ENCODE measurements around the gene ZCCHC3. TPM values are rescaled to one million over a fixed set of nuclear protein-coding genes. Genes with fewer than 3 reads are reported as not detected.

ZCCHC3 gene
- total and polyA plus RNA-seq, 2 experiments from 2014 or later = 4.1 to 14.8 TPM

- WGBS, 2 experiments (ENCODE audit: low coverage in 1 of 2, low lambda C conversion rate in 2 of 2, missing lambda C conversion rate in 2 of 2) = 42% methylated on average over 24 to 31 of the region's 31 CpGs
- Histone ChIP-seq H3K9me3 (ENCODE audit: low read depth) (no peaks in the 10 kb centered on the region), H2AFZ (0 out of 2 replicates have a peak overlapping the region, but pooled peaks have one; percentile 19), H3K9me2 (ENCODE audit: insufficient read depth) (no peaks in the 10 kb centered on the region), H4K20me1 (ENCODE audit: insufficient read depth) (no peaks in the 10 kb centered on the region), H3K27ac (peak overlapping the region; percentile 89), H3K36me3 (ENCODE audit: low read depth) (no peaks in the 10 kb centered on the region), H3K4me1 (ENCODE audit: insufficient read depth) (peaks cover 31% of the 10 kb centered on the region), H3F3A (ENCODE audit: insufficient read depth) (peaks cover 39% of the 10 kb centered on the region), H3K4me2 (ENCODE audit: unreplicated experiment) (peak overlapping the region; percentile 98), H3K9ac (peak overlapping the region; percentile 88), H3K79me2 (ENCODE audit: insufficient read depth) (peaks cover 19% of the 10 kb centered on the region), H3K4me3 (peak overlapping the region; percentile 84), H3K27me3 (replicated peaks; ENCODE audit: insufficient read depth) (no peaks in the 10 kb centered on the region)
- TF ChIP-seq EZH2 (IDR thresholded peaks at IDR 0.05; ENCODE audit: insufficient read depth, poor library complexity, severe bottlenecking) (no peak), EZH2phosphoT487 (IDR thresholded peaks at IDR 0.05; ENCODE audit: insufficient read depth, low read depth) (no peak)
- in situ Hi-C loops (cut with MboI) = no loop called here
- DNase-seq = peak; percentile 38
Measured at GRCh38 chr20:328027-328974, 30.9 kb downstream of the ZCCHC3 start.

- Histone ChIP-seq H3K4me3 (peak overlapping the region; percentile 84; the same call in 1 of the 2 replicates), H4K20me1 (ENCODE audit: insufficient read depth) (no peaks in the 10 kb centered on the region), H3K4me2 (ENCODE audit: unreplicated experiment) (peak overlapping the region; percentile 34), H3K79me2 (ENCODE audit: insufficient read depth) (peaks cover 19% of the 10 kb centered on the region), H3K27ac (peak overlapping the region; percentile 46), H2AFZ (no peak overlapping the region), H3K9ac (peak overlapping the region; percentile 88; the same call in 1 of the 2 replicates), H3K4me1 (ENCODE audit: insufficient read depth) (peaks cover 26% of the 10 kb centered on the region), H3K27me3 (replicated peaks; ENCODE audit: insufficient read depth) (no peaks in the 10 kb centered on the region), H3K9me2 (ENCODE audit: insufficient read depth) (no peaks in the 10 kb centered on the region), H3K9me3 (ENCODE audit: low read depth) (no peaks in the 10 kb centered on the region), H3K36me3 (ENCODE audit: low read depth) (no peaks in the 10 kb centered on the region), H3F3A (ENCODE audit: insufficient read depth) (peaks cover 34% of the 10 kb centered on the region)
- 48 to 51% methylated on average over 7 of the region's 7 CpGs for WGBS, 2 experiments (ENCODE audit: low coverage in 1 of 2, low lambda C conversion rate in 2 of 2, missing lambda C conversion rate in 2 of 2)
- peak; percentile 65 for DNase-seq
- in situ Hi-C loops (cut with MboI) = no loop called here
- TF ChIP-seq EZH2 (IDR thresholded peaks at IDR 0.05; ENCODE audit: insufficient read depth, poor library complexity, severe bottlenecking) = no peak
- TF ChIP-seq EZH2phosphoT487 (IDR thresholded peaks at IDR 0.05; ENCODE audit: insufficient read depth, low read depth) = no peak
Measured at GRCh38 chr20:328975-329695, 31.8 kb downstream of the ZCCHC3 start.

DNA sequence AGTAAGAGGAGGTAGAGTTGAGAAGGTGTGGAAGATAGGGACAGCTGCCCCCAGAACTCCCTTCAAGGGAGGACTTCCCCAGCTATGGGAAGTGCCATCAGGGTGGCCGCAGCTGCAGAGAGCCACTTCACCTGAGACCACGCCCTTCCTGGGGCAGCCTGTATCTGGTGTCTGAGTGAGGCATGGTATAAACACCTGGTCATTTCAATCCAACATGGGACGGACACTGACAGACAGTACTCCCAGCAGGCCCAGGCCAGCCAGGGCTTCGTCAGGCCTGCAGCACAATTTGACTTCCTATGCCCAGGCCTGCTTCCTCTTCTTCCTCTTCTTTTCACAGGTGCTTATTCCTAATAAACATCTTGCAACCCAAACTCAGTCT is 32.5 kb downstream of the ZCCHC3 start:
- in situ Hi-C loops (cut with MboI) = no loop called here
- no peaks in the 10 kb centered on the region for H3K9me2 ChIP-seq (ENCODE audit: insufficient read depth)
- no peak for DNase-seq
- H2AFZ ChIP-seq = no peak overlapping the region
- H3K9me3 ChIP-seq (ENCODE audit: low read depth) = no peaks in the 10 kb centered on the region
- H3K27me3 ChIP-seq (replicated peaks; ENCODE audit: insufficient read depth) = no peaks in the 10 kb centered on the region
- no peak overlapping the region for H3K4me2 ChIP-seq (ENCODE audit: unreplicated experiment)
- no peak overlapping the region for H3K4me3 ChIP-seq
- H3K79me2 ChIP-seq (ENCODE audit: insufficient read depth) = peaks cover 19% of the 10 kb centered on the region
- no peak for TF ChIP-seq EZH2phosphoT487 (IDR thresholded peaks at IDR 0.05; ENCODE audit: insufficient read depth, low read depth)
- no peak for TF ChIP-seq EZH2 (IDR thresholded peaks at IDR 0.05; ENCODE audit: insufficient read depth, poor library complexity, severe bottlenecking)
- WGBS, 2 experiments (ENCODE audit: low coverage in 1 of 2, low lambda C conversion rate in 2 of 2, missing lambda C conversion rate in 2 of 2) = 89 to 94% methylated on average over 3 to 4 of the region's 4 CpGs
- H3K4me1 ChIP-seq (ENCODE audit: insufficient read depth) = peaks cover 26% of the 10 kb centered on the region
- H3K36me3 ChIP-seq (ENCODE audit: low read depth) = no peaks in the 10 kb centered on the region
- peaks cover 31% of the 10 kb centered on the region for H3F3A ChIP-seq (ENCODE audit: insufficient read depth)
- no peak overlapping the region for H3K9ac ChIP-seq
- peak overlapping the region; percentile 46; the same call in 1 of the 2 replicates for H3K27ac ChIP-seq
- H4K20me1 ChIP-seq (ENCODE audit: insufficient read depth) = no peaks in the 10 kb centered on the region
